ENCODE data around the gene STKLD1. TPM values are rescaled to one million over a fixed set of nuclear protein-coding genes. Genes with fewer than 3 reads are reported as not detected.

The STKLD1 gene
- total and polyA plus RNA-seq, 2 donors (not counting 1 experiment from before 2014, with no cell fraction given): 0.18 to 1.1 TPM

DNA sequence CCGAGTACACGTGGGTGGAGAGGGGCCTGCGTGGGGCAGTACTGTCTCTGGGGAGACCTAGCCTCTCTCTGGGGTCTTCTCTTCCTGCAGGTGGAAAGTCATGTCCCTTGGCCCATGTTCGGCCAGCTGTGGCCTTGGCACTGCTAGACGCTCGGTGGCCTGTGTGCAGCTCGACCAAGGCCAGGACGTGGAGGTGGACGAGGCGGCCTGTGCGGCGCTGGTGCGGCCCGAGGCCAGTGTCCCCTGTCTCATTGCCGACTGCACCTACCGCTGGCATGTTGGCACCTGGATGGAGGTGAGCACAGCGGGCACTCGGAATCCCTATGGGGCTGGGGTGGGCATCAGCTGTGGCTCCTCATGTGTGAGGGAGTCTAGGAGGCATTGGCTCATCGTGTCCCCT is 78.2 kb downstream of the STKLD1 start:
- Histone ChIP-seq H3K27me3 (replicated peaks in 1 of 4; ENCODE audit: control extremely low read depth in 1 of 4, control insufficient read depth in 3 of 4, insufficient read depth in 4 of 4, low read length in 3 of 4) (no peaks in the 10 kb centered on the region), H3K79me2 (ENCODE audit: control insufficient read depth, insufficient read depth, low read length) (no peaks in the 10 kb centered on the region), H3K9me3 (ENCODE audit: control extremely low read depth in 1 of 3, control insufficient read depth in 2 of 3, insufficient read depth in 1 of 3, low read length in 2 of 3) (no peaks in the 10 kb centered on the region), H3K9ac (ENCODE audit: low read length) (no peak overlapping the region), H3K4me1 (ENCODE audit: control insufficient read depth in 2 of 2, insufficient read depth in 2 of 2, low read length in 2 of 2) (peaks cover 5% of the 10 kb centered on the region in 2 donors), H3K27ac (ENCODE audit: low read length in 2 of 2) (no peak overlapping the region), H3K4me3 (ENCODE audit: control extremely low read depth in 1 of 5, extremely low read depth in 1 of 5, insufficient read depth in 1 of 5, low read depth in 2 of 5, low read length in 4 of 5) (no peak overlapping the region), H4K20me1 (ENCODE audit: control insufficient read depth, insufficient read depth, low read length, poor library complexity, severe bottlenecking) (no peaks in the 10 kb centered on the region), H3K4me2 (replicated peaks; ENCODE audit: low read depth, low read length, poor library complexity, severe bottlenecking) (no peak overlapping the region), H3K36me3 (replicated peaks in 1 of 2; ENCODE audit: control extremely low read depth in 1 of 2, control insufficient read depth in 1 of 2, extremely low read depth in 1 of 2, insufficient read depth in 2 of 2, low read length in 1 of 2) (no peaks in the 10 kb centered on the region), H2AFZ (ENCODE audit: insufficient read depth, low read depth, low read length, poor library complexity, severe bottlenecking) (no peak overlapping the region)
- no peak overlapping the region for H3K4me3 Mint-ChIP-seq
- intact Hi-C loops (cut with micrococcal nuclease): no loop called here
- TF ChIP-seq, protein P1, sequence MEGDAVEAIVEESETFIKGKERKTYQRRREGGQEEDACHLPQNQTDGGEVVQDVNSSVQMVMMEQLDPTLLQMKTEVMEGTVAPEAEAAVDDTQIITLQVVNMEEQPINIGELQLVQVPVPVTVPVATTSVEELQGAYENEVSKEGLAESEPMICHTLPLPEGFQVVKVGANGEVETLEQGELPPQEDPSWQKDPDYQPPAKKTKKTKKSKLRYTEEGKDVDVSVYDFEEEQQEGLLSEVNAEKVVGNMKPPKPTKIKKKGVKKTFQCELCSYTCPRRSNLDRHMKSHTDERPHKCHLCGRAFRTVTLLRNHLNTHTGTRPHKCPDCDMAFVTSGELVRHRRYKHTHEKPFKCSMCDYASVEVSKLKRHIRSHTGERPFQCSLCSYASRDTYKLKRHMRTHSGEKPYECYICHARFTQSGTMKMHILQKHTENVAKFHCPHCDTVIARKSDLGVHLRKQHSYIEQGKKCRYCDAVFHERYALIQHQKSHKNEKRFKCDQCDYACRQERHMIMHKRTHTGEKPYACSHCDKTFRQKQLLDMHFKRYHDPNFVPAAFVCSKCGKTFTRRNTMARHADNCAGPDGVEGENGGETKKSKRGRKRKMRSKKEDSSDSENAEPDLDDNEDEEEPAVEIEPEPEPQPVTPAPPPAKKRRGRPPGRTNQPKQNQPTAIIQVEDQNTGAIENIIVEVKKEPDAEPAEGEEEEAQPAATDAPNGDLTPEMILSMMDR (IDR thresholded peaks at IDR 0.05): no peak
- no peak for TF ChIP-seq EZH2 (IDR thresholded peaks at IDR 0.05; ENCODE audit: borderline replicate concordance, insufficient read depth, low read depth, low read length, poor library complexity, severe bottlenecking)
- H3K27me3 Mint-ChIP-seq: peaks cover 3% of the 10 kb centered on the region
- ChIA-PET CTCF (no interaction called here), POLR2A (no interaction called here)
- H3K27ac Mint-ChIP-seq: no peak overlapping the region
- peaks cover 8% of the 10 kb centered on the region for H3K4me1 Mint-ChIP-seq
- no peak for ATAC-seq (ENCODE audit: low read depth)
- 77% methylated on average over 19 of the region's 19 CpGs for WGBS (ENCODE audit: insufficient coverage)
- H3K9me3 Mint-ChIP-seq (ENCODE audit: insufficient read depth): no peaks in the 10 kb centered on the region
- no peak for DNase-seq

DNA sequence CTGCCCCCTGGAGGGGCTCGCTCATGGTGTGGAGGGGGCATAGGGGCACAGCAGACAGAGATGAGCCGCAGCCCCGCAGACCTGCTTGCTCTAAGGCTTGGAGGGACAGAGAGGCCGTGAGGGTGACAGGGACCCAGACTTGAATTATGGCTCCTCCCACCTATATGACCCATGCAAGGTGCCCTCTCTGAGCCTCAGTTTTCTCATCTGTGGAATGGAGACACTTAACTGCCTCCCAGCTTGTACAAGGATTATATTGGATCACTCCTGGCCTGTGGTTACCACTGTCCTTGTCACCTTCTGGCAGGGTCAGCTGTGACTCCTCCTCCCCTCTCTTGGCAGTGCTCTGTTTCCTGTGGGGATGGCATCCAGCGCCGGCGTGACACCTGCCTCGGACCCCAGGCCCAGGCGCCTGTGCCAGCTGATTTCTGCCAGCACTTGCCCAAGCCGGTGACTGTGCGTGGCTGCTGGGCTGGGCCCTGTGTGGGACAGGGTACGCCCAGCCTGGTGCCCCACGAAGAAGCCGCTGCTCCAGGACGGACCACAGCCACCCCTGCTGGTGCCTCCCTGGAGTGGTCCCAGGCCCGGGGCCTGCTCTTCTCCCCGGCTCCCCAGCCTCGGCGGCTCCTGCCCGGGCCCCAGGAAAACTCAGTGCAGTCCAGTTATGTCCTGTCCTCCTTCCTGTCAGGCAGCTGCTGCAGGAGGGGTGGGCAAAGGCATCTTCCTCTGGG is 78.9 kb downstream of the STKLD1 start:
- POLR2A ChIA-PET: interaction anchor here (0.6 kb wide), 1 partner anchor 16 kb away, joined by 5 read pairs; no protein-coding TSS in a partner anchor
- intact Hi-C loops (cut with micrococcal nuclease): no loop called here

More for the DNA sequence above, 78.9 kb downstream of the STKLD1 start:
- H3K9ac ChIP-seq (ENCODE audit: low read length): no peak overlapping the region
- Mint-ChIP-seq H3K9me3 (ENCODE audit: insufficient read depth) (no peaks in the 10 kb centered on the region), H3K4me3 (no peak overlapping the region), H3K27ac (no peak overlapping the region), H3K27me3 (peaks cover 3% of the 10 kb centered on the region), H3K4me1 (peaks cover 8% of the 10 kb centered on the region)
- H3K4me2 ChIP-seq (replicated peaks; ENCODE audit: low read depth, low read length, poor library complexity, severe bottlenecking): no peak overlapping the region
- WGBS (ENCODE audit: insufficient coverage): 92% methylated on average over 19 of the region's 20 CpGs
- H3K4me3 ChIP-seq (ENCODE audit: control extremely low read depth in 1 of 5, extremely low read depth in 1 of 5, insufficient read depth in 1 of 5, low read depth in 2 of 5, low read length in 4 of 5): no peak overlapping the region
- ATAC-seq (ENCODE audit: low read depth) (no peak), DNase-seq (no peak)
- H3K79me2 ChIP-seq (ENCODE audit: control insufficient read depth, insufficient read depth, low read length): no peaks in the 10 kb centered on the region
- H3K9me3 ChIP-seq (ENCODE audit: control extremely low read depth in 1 of 3, control insufficient read depth in 2 of 3, insufficient read depth in 1 of 3, low read length in 2 of 3): no peaks in the 10 kb centered on the region
- H3K27me3 ChIP-seq (replicated peaks in 1 of 4; ENCODE audit: control extremely low read depth in 1 of 4, control insufficient read depth in 3 of 4, insufficient read depth in 4 of 4, low read length in 3 of 4): no peaks in the 10 kb centered on the region
- H3K36me3 ChIP-seq (replicated peaks in 1 of 2; ENCODE audit: control extremely low read depth in 1 of 2, control insufficient read depth in 1 of 2, extremely low read depth in 1 of 2, insufficient read depth in 2 of 2, low read length in 1 of 2): no peaks in the 10 kb centered on the region
- H3K27ac ChIP-seq (ENCODE audit: low read length in 2 of 2): no peak overlapping the region
- CTCF ChIA-PET: no interaction called here
- no peak for TF ChIP-seq EZH2 (IDR thresholded peaks at IDR 0.05; ENCODE audit: borderline replicate concordance, insufficient read depth, low read depth, low read length, poor library complexity, severe bottlenecking)
- TF ChIP-seq, protein P1 (IDR thresholded peaks at IDR 0.05): no peak
- H4K20me1 ChIP-seq (ENCODE audit: control insufficient read depth, insufficient read depth, low read length, poor library complexity, severe bottlenecking): no peaks in the 10 kb centered on the region
- peaks cover 5 to 7% of the 10 kb centered on the region in 2 donors for H3K4me1 ChIP-seq (ENCODE audit: control insufficient read depth in 2 of 2, insufficient read depth in 2 of 2, low read length in 2 of 2)
- H2AFZ ChIP-seq (ENCODE audit: insufficient read depth, low read depth, low read length, poor library complexity, severe bottlenecking): no peak overlapping the region
